GM12892 (cell line): ENCODE data around the gene KIF2A. TPM values are rescaled to one million over a fixed set of nuclear protein-coding genes. Genes with fewer than 3 reads are reported as not detected.

Experiments used
- DNase-seq: peaks from one replicate; pipeline ENCODE4 v3.0.0; 2011; ENCODE audit not compliant: insufficient read length
- FAIRE-seq: peaks from 2 replicates; lab custom pipeline; 2011; peaks lifted over from hg19 to GRCh38; lab: Jason Lieb, UNC
- POLR2A ChIP-seq: IDR thresholded peaks from 2 replicates; pipeline ENCODE4 v1.6.1; 2011; ENCODE audit warnings: low read depth, low read length, control low read depth
- POLR2AphosphoS5 ChIP-seq: IDR thresholded peaks from 2 replicates; pipeline ENCODE4 v1.6.1; 2011; ENCODE audit warnings: low read depth, low read length, control low read depth
- TAF1 ChIP-seq: IDR thresholded peaks from 2 replicates; pipeline ENCODE4 v1.6.1; 2011; ENCODE audit warnings: low read depth, mild to moderate bottlenecking, control low read depth, low read length, borderline replicate concordance
- polyA plus RNA-seq: library from polyadenylated mRNA; unstranded; fragments of >200 nt; gene quantifications from one replicate; pipeline ENCODE4 v1.2.1, GENCODE V29; 2012; ENCODE audit warnings: missing spikeins, inconsistent platforms; ENCODE audit not compliant: missing spikeins

KIF2A gene
- 67.4 TPM for polyA plus RNA-seq

DNA sequence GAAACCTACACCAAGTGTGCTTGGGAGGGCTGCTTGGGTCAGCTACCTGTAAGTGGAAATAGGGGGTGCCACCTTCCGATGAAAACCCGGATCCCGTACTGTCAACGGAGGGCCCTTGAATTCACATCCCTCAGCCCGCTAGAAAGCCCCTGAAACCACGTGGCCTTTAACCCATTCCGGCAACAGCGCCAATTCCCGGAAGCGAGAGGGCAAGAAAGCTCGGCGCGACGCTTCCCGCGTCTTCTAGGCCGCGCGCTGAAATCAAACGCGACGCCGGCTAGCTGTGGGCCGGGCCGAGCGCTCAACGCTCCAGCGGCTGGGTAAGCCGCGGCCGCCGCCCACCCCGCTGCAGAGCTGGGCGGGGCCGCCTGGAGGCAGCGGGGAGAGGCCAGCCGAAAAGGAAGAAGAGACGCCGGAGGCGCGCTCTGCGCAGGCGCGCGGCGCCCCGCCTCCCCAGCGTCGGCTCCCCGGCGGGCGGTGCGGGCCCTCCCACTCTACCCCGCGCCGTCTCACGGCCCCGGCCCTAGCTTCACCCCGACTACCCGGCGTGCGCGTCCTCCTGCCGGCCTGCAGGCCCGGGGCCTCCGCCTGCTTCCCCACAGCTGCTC is at the start of gene KIF2A:
TSS of gene KIF2A (plus strand) at position 492 of the 608 bp plus-strand sequence. CDS start 267 bp downstream, outside the sequence.
- TF ChIP-seq TAF1 (no peak; the same call in none of the 2 replicates), POLR2A (peak; percentile 76), POLR2AphosphoS5 (0 out of 2 replicates have a peak, but pooled peaks have one; percentile 53)
- DNase-seq, result peak; percentile 92
- FAIRE-seq, result peak; percentile 94

DNA sequence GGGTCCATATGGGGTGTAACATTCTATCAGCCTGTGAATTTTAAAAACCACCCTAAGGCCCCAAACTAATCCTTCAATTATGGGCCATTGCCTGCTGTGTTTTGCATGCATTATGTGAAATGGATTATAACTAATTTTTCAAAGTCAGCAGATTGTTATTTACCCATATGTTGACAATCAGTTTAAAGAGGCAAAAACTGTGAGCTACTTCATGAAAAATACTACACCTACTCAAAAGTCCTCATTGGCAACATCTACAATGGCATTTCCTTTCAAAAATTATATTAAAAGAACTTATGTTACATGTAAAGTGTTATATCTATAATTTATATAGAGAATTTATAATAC is 49.0 kb upstream of the KIF2A start:
- no peak for DNase-seq
- no peak for TF ChIP-seq POLR2A
- TF ChIP-seq TAF1, result no peak
- TF ChIP-seq POLR2AphosphoS5, result no peak
- FAIRE-seq, result no peak

DNA sequence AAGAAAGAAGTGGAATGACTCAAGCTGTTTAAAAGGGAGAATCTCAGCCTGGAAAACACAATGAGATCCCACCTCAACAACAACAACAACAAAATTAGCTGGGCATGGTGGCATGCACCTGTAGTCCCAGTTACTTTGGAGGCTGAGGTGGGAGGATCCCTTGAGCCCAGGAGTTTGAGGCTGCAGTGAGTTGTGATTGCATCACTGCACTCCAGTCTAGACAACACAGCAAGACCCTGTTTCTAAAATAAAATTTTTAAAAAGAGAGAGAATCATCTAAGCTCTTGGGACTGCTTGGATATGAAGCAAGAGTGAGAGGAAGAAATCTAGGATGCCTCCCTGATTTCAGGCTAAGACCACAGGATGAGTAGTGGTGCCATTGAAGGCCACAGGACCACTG is 47.4 kb upstream of the KIF2A start:
- FAIRE-seq (no peak), DNase-seq (no peak)
- TF ChIP-seq POLR2AphosphoS5 (no peak), TAF1 (no peak), POLR2A (no peak)

DNA sequence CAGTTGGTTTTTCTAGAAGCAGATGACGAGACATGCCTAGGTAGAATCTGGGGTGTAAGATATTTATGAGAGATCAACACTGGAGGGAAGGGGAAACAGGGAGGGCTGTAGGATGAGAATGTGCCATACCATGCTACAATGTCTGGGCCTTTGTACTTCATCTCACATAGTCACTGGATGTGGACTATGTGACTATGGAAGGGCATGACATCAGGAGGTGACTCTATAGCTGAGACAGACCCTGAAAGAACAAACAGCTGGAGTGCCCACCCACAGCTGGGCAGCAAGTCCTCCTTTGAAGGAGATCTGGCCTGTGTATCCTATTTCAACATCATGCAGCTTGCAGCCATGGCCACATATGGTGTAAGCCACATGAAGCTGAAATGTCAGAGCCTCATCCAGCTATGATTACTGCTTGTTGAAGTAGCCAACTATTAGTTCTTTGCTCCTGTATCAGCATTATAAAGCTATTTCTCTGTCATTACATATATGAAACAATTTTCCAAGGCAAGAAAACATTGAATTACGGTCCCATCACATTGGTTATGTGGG is 46.2 kb upstream of the KIF2A start:
- DNase-seq, result no peak
- no peak for FAIRE-seq
- TF ChIP-seq TAF1 (no peak), POLR2A (no peak), POLR2AphosphoS5 (no peak)

GRCh38 chr5:62260513-62260912 is 45.5 kb upstream of the KIF2A start:
- DNase-seq (no peak), FAIRE-seq (no peak)
- TF ChIP-seq TAF1, result no peak
- TF ChIP-seq POLR2AphosphoS5, result no peak
- no peak for TF ChIP-seq POLR2A

DNA sequence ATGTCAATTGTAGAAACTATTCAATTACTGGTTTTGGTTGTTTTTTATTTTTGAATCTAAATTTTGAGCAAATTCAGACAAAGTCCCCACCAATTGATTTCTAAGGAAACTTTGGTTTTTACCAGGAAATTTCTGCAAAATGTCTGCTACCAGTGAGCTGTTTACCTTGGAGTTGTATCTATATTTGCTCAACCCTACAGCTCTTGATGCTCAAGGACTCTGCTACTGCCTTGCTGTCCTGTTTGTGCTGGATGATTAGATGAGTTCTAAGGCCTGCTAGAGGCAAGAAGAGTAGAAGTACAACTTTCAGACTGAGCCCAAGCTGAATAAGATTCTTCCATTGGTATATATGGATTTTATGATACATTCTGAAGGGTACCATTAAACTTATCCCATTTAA is 42.6 kb upstream of the KIF2A start:
- TF ChIP-seq POLR2A, result no peak
- no peak for TF ChIP-seq TAF1
- no peak for TF ChIP-seq POLR2AphosphoS5

DNA sequence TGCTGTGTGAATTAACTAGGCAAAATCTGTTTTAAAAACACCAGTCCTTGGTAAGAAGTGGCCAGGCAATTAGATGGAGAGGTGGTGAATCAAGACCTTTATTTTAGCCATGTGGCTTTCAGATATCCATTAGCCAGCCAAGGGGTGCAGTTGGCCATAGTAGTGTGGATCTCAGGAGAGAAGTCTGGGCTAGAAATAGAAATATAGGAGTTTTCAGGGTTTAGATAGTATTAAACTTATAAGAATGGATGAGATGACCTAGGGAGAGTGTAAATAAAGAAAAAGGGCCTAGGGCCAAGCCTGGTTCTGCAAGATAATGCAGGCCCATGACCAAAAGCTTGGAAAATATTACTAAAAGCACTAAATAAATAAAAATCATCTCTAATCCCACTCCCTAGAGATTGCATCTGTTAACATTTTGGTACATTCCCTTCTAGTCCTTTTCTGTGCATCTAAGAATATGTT is 40.3 kb upstream of the KIF2A start:
- TF ChIP-seq POLR2AphosphoS5 (no peak), TAF1 (no peak), POLR2A (no peak)
- no peak for FAIRE-seq
- DNase-seq, result no peak

More for the DNA sequence above, 42.6 kb upstream of the KIF2A start:
- FAIRE-seq (no peak), DNase-seq (no peak)

DNA sequence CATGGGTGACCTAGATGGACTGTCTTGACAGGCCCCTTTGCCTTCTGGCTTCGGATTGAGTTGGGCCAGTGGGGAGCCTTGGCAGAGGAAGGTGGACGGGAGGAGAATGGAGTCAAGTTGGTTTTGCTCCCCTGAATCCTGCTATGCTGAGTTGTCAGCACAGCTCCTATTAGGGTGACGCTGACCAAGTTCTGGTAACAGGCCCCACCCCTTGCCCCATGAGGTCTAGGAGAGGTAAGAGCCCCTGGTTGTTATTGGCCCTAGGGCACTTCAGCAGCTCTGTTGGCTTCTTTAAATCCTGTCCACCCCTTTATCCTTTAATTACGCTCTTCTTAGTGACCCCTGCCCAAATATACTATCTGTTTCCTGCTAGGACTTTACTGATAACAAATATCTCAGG is 39.4 kb upstream of the KIF2A start:
- no peak for FAIRE-seq
- DNase-seq, result no peak
- TF ChIP-seq TAF1, result no peak
- no peak for TF ChIP-seq POLR2A
- TF ChIP-seq POLR2AphosphoS5, result no peak

- TF ChIP-seq POLR2A, result no peak
- no peak for TF ChIP-seq POLR2AphosphoS5
- no peak for TF ChIP-seq TAF1
- FAIRE-seq, result no peak
- DNase-seq, result no peak
Observed at GRCh38 chr5:62268234-62268633, 37.8 kb upstream of the KIF2A start.

DNA sequence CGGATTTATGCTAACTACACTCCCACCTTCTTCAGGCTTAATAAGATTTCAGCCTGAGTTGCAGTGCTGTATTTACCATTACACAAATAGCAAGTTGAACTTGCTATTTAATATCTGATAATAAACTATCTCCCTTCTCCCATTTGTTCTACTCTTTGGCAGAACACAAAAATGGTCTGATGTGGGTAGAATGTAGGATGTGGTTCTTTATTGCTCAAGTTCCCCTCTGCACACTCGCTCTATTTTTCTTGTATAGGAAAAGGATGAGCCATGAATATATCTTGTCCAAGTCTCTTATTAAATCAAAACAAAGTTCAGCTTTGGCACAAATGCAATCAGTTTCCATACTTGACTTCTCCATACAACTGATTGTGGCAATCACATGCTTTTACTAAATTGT is 37.2 kb upstream of the KIF2A start:
- FAIRE-seq (no peak), DNase-seq (no peak)
- TF ChIP-seq TAF1 (no peak), POLR2AphosphoS5 (no peak), POLR2A (no peak)

GRCh38 chr5:62271370-62271769 is 34.6 kb upstream of the KIF2A start:
- TF ChIP-seq POLR2A, result no peak
- TF ChIP-seq POLR2AphosphoS5, result no peak
- no peak for TF ChIP-seq TAF1
- DNase-seq (no peak), FAIRE-seq (peak; percentile 27)

- no peak for DNase-seq
- TF ChIP-seq POLR2A, result no peak
- no peak for TF ChIP-seq POLR2AphosphoS5
- no peak for TF ChIP-seq TAF1
- no peak for FAIRE-seq
Observed at GRCh38 chr5:62271870-62272269, 34.1 kb upstream of the KIF2A start.
